Stimulated activated naive CD8-positive, alpha-beta T cell treated with anti-CD3 and anti-CD28 coated beads, Interleukin-15, amount 100 ng/mL, for 72 hours (primary cell): ENCODE results near the gene PAM16.

Experiments
- ATAC-seq: fragments of 150-1000 bp; cut with Tn5 transposase; 2 replicates; pipeline ENCODE4 v1.10.0; 2021; ENCODE audit warnings: mild to moderate bottlenecking, moderate library complexity
- DNase-seq, 2 donors: peaks; one replicate each; pipeline ENCODE4 v3.0.0; 2021 to 2022
- H3K27ac Mint-ChIP-seq, 2 donors: one replicate each; pipeline ENCODE4 v1.8.0; 2022; ENCODE audit warnings: mild to moderate bottlenecking in 2 of 2, mixed read lengths in 2 of 2, moderate library complexity in 2 of 2
- H3K27me3 Mint-ChIP-seq: one replicate; pipeline ENCODE4 v1.8.0; 2022; ENCODE audit warnings: mixed read lengths
- H3K4me1 Mint-ChIP-seq: one replicate; pipeline ENCODE4 v1.8.0; 2022; ENCODE audit warnings: mild to moderate bottlenecking, mixed read lengths
- H3K4me3 Mint-ChIP-seq, 2 donors: one replicate each; pipeline ENCODE4 v1.8.0; 2022; ENCODE audit warnings: mild to moderate bottlenecking in 2 of 2, mixed read lengths in 2 of 2, moderate library complexity in 1 of 2
- H3K9me3 Mint-ChIP-seq, 2 donors: one replicate each; pipeline ENCODE4 v1.8.0; 2022; ENCODE audit warnings: mixed read lengths in 2 of 2

PAM16 gene

DNA sequence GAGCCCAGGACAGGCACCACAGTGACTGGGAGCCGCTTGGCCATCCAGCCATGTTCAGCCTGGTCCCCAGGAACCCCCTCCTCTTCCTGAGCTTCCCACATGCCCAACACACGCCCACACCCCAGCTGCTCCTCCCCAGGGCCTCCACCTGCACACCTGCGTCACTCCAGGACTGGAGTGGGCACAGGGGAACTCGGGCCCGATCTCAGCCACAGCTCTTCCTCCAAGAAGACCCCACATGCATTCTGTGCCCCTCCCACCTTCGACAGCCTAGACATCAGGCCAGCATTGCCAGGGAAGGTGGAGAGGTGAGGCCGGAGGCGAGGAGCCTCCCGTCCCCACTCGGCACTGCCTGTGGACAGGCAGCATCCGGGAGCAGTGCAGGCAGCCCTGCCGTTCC, 14.5 kb upstream of the PAM16 start:
- Mint-ChIP-seq H3K27me3 (no peaks in the 10 kb centered on the region), H3K4me1 (peaks cover 11% of the 10 kb centered on the region), H3K9me3 (no peaks in the 10 kb centered on the region), H3K27ac (peak overlapping the region in 1 of 2 donors; percentile 59), H3K4me3 (no peak overlapping the region)
- DNase-seq (no peak), ATAC-seq (no peak)

DNA sequence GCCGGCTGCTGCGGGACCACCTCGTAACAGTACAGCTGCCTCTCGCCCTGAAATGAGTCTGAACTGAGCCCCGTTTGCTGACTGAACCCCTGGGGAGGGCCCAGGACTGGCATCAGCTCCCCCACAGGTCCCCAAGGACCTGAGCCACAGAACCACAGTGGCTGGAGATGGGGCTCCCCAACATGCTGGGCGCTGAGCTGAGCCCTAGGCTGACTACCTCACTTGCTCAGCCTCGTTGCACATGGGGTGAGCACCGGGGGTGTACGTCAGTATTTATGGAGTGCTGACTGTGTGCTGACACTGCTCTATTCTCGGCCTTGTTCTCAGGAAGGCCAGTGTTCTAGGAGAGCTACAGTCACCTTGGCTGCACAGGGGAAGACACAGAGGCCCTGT, 13.9 kb upstream of the PAM16 start:
- H3K9me3 Mint-ChIP-seq, result no peaks in the 10 kb centered on the region
- no peak overlapping the region for H3K27ac Mint-ChIP-seq
- no peaks in the 10 kb centered on the region for H3K27me3 Mint-ChIP-seq
- peaks cover 14% of the 10 kb centered on the region for H3K4me1 Mint-ChIP-seq
- DNase-seq (no peak), ATAC-seq (no peak)
- no peak overlapping the region for H3K4me3 Mint-ChIP-seq

DNA sequence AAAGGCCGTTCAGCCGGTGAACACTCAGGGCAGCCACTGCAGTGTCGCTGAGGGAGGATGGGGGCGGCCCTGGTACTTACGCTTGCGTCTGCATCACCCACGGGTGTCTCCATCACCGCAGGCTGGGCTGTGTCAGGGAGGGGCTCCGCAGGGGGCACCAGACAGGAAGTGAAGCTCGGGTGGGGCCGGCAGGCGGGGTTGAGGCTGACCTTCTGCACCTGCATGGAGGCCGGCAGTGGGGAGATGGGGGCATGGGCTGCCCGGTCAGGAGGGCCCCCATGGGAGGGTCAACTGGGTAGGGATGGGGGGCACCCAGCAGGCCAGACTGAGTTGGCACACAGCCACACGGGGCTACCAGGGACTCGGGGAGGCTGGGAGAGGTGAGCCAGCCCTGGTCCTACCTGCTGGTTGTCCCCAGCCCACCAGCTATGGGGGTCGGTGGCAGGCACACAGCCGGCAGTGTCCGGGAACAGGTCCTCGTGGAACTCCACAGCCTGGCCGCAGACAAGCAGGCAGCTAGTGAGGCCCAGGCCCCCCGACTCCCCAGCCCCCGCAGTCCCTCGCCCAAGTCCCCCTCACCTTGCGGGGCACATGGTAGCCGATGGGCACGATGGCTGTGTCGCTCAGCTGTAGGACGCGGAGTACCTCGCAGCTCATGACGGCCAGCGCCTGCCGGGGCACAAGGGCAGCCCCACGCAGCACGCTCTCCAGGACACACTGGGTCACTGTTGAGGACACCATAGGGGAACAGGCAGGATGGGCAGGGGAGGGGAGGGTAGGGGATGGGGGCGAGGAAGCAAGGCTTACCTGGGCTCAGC, 13.3 kb upstream of the PAM16 start:
- H3K27ac Mint-ChIP-seq, result no peak overlapping the region
- no peaks in the 10 kb centered on the region for H3K27me3 Mint-ChIP-seq
- H3K9me3 Mint-ChIP-seq, result no peaks in the 10 kb centered on the region
- H3K4me1 Mint-ChIP-seq, result peaks cover 18% of the 10 kb centered on the region
- no peak overlapping the region for H3K4me3 Mint-ChIP-seq
- DNase-seq (no peak), ATAC-seq (no peak)

DNA sequence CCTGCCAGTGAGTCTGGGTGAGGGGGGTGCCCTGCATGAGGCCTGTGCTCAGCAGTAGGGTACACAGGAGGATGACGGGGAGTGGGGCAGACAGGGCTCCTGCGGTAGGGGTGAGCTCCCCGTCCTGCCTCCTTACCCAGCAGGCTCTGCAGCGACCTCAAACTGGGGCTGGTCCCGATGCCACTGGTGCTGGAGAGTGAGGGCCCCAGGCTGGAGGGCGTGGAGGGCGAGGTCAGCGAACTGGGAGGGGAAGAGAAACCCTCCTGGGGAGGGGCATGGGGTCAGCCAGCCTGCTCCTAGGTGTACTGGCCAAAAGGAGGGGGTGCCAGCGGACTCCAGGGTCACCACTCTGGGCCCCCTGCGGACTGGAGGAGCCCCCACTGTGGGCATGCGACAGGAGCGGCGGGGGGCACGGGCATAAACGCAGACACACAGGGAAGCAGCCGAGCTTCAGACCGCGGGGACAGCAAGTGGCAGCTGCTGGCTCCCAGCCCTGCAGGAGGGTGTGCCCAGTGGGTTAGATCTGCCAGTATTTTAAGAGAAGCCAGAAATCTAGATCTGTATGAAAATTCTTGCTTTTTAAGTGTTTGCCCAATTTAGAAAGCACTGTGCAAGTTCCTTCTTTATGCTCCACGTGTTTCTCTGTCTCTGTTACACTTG, 11.5 kb upstream of the PAM16 start:
- peaks cover 13% of the 10 kb centered on the region for H3K4me1 Mint-ChIP-seq
- peak overlapping the region in 1 of 2 donors; percentile 40 for H3K27ac Mint-ChIP-seq
- ATAC-seq (no peak), DNase-seq (no peak)
- H3K4me3 Mint-ChIP-seq, result no peak overlapping the region
- no peaks in the 10 kb centered on the region for H3K9me3 Mint-ChIP-seq
- H3K27me3 Mint-ChIP-seq, result no peaks in the 10 kb centered on the region

DNA sequence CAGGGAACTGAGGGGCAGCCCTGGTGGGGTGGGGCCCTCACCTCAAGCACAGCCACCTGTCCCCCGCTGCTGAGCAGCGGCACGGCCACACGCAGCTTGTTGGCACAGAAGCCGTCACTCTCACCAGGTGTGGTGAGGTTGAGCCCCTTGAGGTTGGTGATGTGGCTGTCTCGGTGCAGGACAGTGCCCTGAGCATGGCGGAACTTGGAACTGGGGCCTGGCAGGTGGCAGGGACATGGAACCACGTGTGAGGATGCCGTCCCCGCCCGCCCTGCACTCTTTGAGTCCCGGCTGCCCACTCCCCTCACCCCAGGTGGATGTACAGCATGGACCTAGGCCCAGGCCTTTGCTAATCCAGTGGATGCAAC, 10.8 kb upstream of the PAM16 start:
- DNase-seq (no peak), ATAC-seq (no peak)
- no peak overlapping the region for H3K4me3 Mint-ChIP-seq
- no peaks in the 10 kb centered on the region for H3K9me3 Mint-ChIP-seq
- no peak overlapping the region for H3K27ac Mint-ChIP-seq
- H3K4me1 Mint-ChIP-seq, result peaks cover 13% of the 10 kb centered on the region
- H3K27me3 Mint-ChIP-seq, result no peaks in the 10 kb centered on the region

DNA sequence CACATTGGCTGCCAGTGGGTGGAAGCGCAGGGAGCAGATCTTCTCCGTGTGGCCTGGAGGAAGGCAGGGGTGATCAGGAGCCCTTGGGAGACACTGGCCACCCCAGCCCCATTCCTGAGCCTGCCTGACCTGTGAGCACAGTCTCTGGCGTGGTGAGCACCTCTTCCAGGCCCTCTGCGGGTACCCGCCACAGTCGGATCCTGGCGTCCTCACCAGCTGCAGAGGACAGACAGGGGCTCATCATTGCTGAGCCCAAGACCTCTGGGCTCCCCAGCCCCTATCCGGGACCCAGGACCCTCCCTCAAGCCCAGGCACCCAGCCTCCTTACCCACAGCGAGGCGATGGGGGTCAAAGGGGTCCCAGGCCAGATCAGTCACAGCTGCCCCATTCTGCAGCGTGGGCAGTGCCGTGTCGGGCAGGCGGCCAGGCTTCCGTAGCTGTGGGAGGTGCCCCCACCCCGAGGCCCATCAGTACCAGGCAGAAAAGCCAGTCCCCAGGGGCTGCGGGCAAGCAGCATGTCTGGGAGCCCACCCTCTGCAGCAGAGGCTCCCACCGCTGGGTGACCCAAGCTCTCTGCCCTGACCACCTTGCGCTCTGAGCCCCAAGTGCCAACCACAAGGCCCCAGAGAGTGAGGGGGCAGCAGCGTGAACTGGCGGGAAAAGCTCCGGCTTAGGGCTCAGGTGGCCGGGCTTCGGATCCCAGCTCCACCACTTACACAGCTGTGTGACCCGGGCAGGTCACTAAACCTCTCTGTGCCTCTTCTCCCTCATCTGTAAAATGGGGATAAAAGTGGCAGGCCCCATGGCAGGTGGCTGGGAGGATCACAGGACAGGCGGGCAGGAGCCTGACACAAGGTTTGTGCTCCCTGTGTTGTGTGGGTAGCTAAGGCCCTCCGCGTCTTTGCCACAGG, 10.2 kb upstream of the PAM16 start:
- no peak overlapping the region for H3K4me3 Mint-ChIP-seq
- ATAC-seq, result no peak
- no peak for DNase-seq
- H3K9me3 Mint-ChIP-seq, result no peaks in the 10 kb centered on the region
- no peak overlapping the region for H3K27ac Mint-ChIP-seq
- no peaks in the 10 kb centered on the region for H3K27me3 Mint-ChIP-seq
- peaks cover 13% of the 10 kb centered on the region for H3K4me1 Mint-ChIP-seq

DNA sequence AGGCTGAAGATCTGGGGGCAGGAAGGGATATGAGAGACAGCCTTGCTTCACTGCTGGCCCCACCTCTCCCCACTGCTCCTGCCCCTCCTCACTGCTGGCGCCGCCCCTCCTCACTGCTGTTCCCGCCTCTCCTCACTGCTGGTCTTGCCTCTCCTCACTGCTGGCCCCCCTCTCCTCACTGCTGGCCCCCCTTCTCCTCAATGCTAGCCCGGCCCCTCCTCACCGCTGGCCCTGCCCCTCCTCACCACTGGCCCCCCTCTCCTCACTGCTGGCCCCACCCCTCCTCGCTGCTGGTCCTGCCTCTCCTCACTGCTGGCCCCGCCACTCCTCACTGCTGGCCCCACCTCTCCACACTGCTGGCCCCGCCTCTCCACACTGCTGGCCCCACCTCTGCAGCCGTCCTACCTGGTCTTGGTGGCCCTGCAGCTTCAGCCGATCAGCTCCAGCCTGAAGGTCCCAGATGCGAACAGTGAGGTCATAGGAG, 9.5 kb upstream of the PAM16 start:
- no peak for DNase-seq
- no peaks in the 10 kb centered on the region for H3K9me3 Mint-ChIP-seq
- no peak overlapping the region for H3K4me3 Mint-ChIP-seq
- H3K27me3 Mint-ChIP-seq, result no peaks in the 10 kb centered on the region
- peak; percentile 18 for ATAC-seq
- H3K4me1 Mint-ChIP-seq, result peaks cover 10% of the 10 kb centered on the region
- peak overlapping the region in 1 of 2 donors; percentile 75 for H3K27ac Mint-ChIP-seq

DNA sequence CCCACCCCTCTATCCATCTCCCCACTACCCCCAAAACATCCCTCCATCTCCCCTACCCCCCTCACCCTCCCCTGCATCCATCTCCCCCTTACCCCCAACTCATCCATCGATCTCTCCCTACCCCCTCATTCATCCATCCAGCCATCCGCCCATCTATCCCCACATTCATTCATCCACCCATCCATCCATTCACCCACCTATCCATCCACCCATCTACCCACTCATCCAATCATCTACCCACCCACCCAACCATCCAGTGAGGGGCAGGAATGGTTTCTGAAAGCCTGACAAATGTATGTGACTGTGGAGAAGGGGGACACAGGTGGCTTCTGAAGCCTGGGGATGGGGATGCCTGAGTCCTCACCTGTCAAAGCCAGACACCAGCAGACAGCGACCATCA, 8.8 kb upstream of the PAM16 start:
- ATAC-seq (no peak), DNase-seq (no peak)
- H3K4me1 Mint-ChIP-seq, result peaks cover 8% of the 10 kb centered on the region
- H3K27ac Mint-ChIP-seq, result peak overlapping the region in 1 of 2 donors; percentile 75
- no peaks in the 10 kb centered on the region for H3K27me3 Mint-ChIP-seq
- no peak overlapping the region for H3K4me3 Mint-ChIP-seq
- H3K9me3 Mint-ChIP-seq, result no peaks in the 10 kb centered on the region

DNA sequence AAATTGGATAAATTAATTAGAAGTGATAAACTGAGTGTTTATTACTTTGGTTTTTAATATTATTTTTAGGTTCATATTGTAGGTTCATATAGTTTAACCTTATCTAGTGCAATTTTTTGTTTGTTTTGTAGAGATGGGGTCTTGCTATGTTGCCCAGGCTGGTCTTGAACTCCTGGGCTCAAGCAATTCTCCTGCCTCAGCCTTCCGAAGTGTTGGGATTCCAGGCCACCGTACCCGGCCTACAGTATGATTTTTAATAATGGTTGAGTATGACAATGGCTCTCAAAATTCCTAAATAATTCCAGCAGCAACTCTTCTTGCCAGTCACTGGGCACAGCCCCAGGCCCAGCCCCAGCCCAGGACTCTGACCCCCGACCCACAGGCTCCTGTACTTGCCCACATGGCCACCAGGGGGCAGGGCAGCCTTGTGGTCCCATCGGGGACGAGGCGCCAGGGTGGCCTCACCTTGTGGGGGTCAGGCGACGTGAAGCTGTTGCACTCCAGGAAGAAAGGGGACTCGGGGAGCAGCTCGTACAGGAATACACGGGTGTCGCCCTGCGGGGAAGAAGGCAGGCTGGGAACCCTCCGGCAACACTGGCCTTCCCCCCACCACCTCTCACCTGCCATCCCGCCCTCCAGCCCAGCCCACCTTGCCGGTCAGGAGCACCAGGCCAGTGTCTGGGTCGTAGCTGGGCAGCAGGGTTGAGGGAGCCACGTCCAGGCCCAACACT, 7.9 kb upstream of the PAM16 start:
- Mint-ChIP-seq H3K27ac (no peak overlapping the region), H3K4me1 (peaks cover 8% of the 10 kb centered on the region), H3K27me3 (no peaks in the 10 kb centered on the region), H3K9me3 (no peaks in the 10 kb centered on the region), H3K4me3 (no peak overlapping the region)
- DNase-seq (peak; percentile 66 to 70), ATAC-seq (peak; percentile 74)

DNA sequence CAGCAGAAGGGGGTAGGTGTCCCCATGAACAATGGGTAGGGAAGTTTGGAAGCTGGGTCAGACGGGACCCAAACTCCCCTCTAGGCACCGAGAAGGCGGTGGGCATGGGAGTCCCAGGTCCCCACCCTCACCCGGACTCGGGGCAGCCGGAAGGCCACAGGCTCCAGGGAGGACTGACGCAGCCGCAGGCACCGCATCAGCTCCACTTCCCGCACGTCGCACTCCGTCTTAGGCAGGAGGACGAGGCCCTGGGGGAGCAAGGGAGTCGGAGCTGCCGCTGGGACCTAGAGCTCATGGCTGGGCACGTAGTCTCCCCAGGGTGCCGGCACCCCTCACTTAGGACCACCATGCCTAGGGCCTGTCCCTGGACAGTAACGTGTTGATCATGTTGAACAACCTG, 7.1 kb upstream of the PAM16 start:
- Mint-ChIP-seq H3K27ac (peak overlapping the region in 1 of 2 donors; percentile 82), H3K27me3 (no peaks in the 10 kb centered on the region), H3K4me3 (no peak overlapping the region), H3K9me3 (no peaks in the 10 kb centered on the region), H3K4me1 (peaks cover 8% of the 10 kb centered on the region)
- DNase-seq, result no peak
- no peak for ATAC-seq

DNA sequence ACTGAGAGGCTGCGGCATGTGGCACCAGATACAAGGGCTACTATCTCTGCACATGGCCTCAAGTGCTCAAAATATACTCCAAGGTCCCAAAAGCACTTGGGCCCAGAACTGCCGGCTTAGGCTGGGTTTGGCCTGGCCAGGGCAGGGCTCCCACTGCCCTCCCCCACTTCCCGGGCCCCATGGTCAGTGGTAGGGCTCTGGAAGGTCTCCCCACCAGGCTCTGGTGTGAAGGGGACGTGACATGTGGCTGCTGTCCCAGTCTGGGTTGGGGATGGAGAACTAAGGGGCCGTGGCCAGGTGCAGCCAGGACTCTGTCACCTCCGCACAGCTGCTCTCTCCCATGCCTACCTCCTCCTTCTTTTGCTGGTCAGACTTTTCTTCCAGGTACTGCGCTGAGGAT, 5.7 kb upstream of the PAM16 start:
- ATAC-seq (no peak), DNase-seq (no peak)
- H3K27ac Mint-ChIP-seq, result peak overlapping the region in 1 of 2 donors; percentile 71
- no peaks in the 10 kb centered on the region for H3K9me3 Mint-ChIP-seq
- H3K27me3 Mint-ChIP-seq, result no peaks in the 10 kb centered on the region
- peaks cover 11% of the 10 kb centered on the region for H3K4me1 Mint-ChIP-seq
- no peak overlapping the region for H3K4me3 Mint-ChIP-seq

DNA sequence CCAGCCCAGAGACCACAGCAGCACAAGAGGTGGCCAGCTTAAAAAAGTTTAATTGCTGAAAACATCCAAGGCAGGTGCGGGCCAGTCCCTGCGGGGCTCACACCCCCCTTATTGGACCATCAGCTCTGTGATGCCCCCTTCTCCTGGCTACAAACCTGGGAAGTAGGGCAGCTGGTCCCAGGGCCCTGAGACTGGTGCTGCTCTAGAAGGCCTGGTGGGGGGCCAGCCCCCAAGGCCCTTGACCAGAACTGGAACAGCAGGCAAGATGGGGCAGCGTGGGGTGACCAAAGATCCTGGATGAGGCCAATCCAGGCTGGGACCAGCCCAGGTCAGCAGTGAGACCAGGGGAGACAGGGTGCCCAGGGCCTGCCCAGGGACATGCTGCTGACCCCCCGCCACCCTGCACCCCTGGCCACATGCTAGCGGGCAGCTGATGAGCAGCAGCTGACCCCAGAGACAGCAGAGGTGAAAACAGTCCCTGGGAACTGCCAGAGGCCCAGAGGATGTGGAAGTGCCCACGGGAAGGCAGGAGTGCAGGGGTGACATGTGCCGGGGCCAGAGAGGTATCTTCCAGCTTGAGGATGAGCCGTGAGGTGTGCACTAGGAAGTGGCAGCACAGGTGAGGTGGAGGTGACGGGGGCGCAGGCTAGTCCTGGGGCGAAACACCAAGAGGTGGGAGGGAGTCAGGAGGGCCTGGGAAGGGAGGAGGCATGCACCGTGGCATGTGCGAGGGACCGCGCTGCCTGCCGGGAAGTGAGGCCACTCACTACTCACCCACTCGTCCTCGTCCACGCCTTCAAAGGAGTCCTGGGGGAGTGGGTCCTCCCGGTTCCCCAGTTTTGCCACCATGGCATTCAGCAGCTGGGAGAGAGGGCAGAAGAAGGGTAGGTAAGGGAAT, 3.6 kb upstream of the PAM16 start:
- Mint-ChIP-seq H3K27me3 (no peaks in the 10 kb centered on the region), H3K4me3 (no peak overlapping the region), H3K27ac (peak overlapping the region in 1 of 2 donors; percentile 12), H3K4me1 (peaks cover 14% of the 10 kb centered on the region), H3K9me3 (no peaks in the 10 kb centered on the region)
- DNase-seq (no peak), ATAC-seq (no peak)

DNA sequence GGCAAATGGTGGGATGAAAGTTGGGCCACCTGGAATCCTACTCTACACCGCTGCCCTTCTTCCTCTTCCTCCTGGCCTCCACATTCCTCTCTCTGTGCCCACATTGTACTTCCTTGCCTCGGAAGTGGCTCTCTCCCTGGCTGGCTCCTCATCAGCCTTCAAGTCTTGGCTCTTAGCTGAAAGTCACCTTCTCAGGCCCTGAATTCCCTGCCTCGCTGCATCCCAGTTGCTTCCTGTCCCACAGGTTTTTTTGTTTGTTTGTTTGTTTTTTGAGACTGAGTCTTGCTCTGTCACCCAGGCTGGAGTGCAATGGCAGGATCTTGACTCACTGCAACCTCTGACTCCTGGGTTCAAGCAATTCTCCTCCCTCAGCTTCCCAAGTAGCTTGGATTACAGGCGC, 2.6 kb upstream of the PAM16 start:
- peak overlapping the region in 1 of 2 donors; percentile 46 for H3K27ac Mint-ChIP-seq
- H3K4me3 Mint-ChIP-seq, result no peak overlapping the region

DNA sequence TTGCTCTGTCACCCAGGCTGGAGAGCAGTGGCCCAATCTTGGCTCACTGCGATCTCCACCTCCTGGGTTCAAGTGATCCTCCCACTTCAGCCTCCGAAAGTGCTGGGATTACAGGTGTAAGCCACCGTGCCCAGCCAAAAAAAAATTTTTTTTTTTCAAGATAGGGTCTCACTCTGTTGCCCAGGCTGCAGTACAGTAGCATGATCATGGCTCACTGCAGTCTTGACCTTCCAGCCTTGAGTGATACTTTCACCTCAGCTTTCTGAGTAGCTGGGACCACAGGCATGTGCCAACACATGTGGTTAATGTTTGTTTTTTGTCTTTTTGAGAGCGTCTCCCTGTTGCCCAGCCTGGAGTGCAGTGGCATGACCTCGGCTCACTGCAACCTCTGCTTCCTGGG, 1.7 kb upstream of the PAM16 start:
- no peaks in the 10 kb centered on the region for H3K27me3 Mint-ChIP-seq

More for the DNA sequence above, 2.6 kb upstream of the PAM16 start:
- Mint-ChIP-seq H3K9me3 (no peaks in the 10 kb centered on the region), H3K27me3 (no peaks in the 10 kb centered on the region), H3K4me1 (peaks cover 19% of the 10 kb centered on the region)
- no peak for DNase-seq
- ATAC-seq, result no peak

More for the DNA sequence above, 1.7 kb upstream of the PAM16 start:
- DNase-seq (no peak), ATAC-seq (no peak)
- Mint-ChIP-seq H3K9me3 (no peaks in the 10 kb centered on the region), H3K4me1 (peaks cover 28% of the 10 kb centered on the region), H3K4me3 (no peak overlapping the region), H3K27ac (peak overlapping the region in 1 of 2 donors; percentile 80)
